Gastrocnemius medialis (tissue), 4 donors: ENCODE measurements around the gene TMEM131L.
"Not testable (repeated sequence)": the region's sequence is repeated elsewhere in the genome, so short reads cannot be mapped to it uniquely, and the experiment has no call there.

ENCODE experiments used
- CTCF ChIP-seq, 5 experiments: fragments of 450-650 bp in 3 of 5; fragments of 200-600 bp in 2 of 5; sonication (generic) in 2 of 5; IDR thresholded peaks in 4 of 5; conservative IDR thresholded peaks in 1 of 5; 1 replicate in 4 of 5; 2 replicates in 1 of 5; pipeline ENCODE4 v1.5.1; 2016 to 2019; ENCODE audit warnings: antibody characterized with exemption in 5 of 5, mild to moderate bottlenecking in 3 of 5, moderate library complexity in 3 of 5
- POLR2A ChIP-seq, 2 donors: fragments of 450-650 bp; IDR thresholded peaks; one replicate each; pipeline ENCODE4 v1.6.1; 2017; ENCODE audit warnings: antibody characterized with exemption in 2 of 2, mild to moderate bottlenecking in 2 of 2, moderate library complexity in 2 of 2

- not testable (repeated sequence) for TF ChIP-seq POLR2A (IDR thresholded peaks at IDR 0.05); CTCF (IDR thresholded peaks at IDR 0.05 in 4 of 5, conservative IDR thresholded peaks at IDR 0.05 in 1 of 5)
Observed at GRCh38 chr4:153609070-153609469, 142.9 kb downstream of the TMEM131L start.
